Osteoblast (primary cell): ENCODE measurements around the gene LIPC. TPM values are rescaled to one million over a fixed set of nuclear protein-coding genes. Genes with fewer than 3 reads are reported as not detected.

Experiments
- DNase-seq: peaks from one replicate; pipeline ENCODE4 v3.0.0; 2011; ENCODE audit warnings: low spot score, mixed read lengths; ENCODE audit not compliant: insufficient read length; ENCODE audit errors: missing footprints
- H2AFZ ChIP-seq: 2 replicates; pipeline ENCODE4 v1.6.0; 2011; ENCODE audit warnings: mild to moderate bottlenecking, low read length
- H3K27ac ChIP-seq: 2 replicates; pipeline ENCODE4 v1.5.1; 2011; ENCODE audit warnings: mild to moderate bottlenecking, low read depth, low read length, moderate library complexity
- H3K27me3 ChIP-seq: 2 replicates; pipeline ENCODE4 v1.6.0; 2012; ENCODE audit warnings: mild to moderate bottlenecking, control low read depth, inconsistent platforms, low read length, moderate library complexity; ENCODE audit not compliant: insufficient read depth
- H3K36me3 ChIP-seq: 2 replicates; pipeline ENCODE4 v1.5.1; 2011; ENCODE audit warnings: mild to moderate bottlenecking, low read length, control low read depth, moderate library complexity; ENCODE audit not compliant: insufficient read depth
- H3K4me1 ChIP-seq: 2 replicates; pipeline ENCODE4 v1.5.1; 2011; ENCODE audit warnings: mild to moderate bottlenecking, low read length, control low read depth, moderate library complexity; ENCODE audit not compliant: insufficient read depth
- H3K4me2 ChIP-seq: 2 replicates; pipeline ENCODE4 v1.6.0; 2011; ENCODE audit warnings: mild to moderate bottlenecking, low read length; ENCODE audit not compliant: insufficient read depth
- H3K4me3 ChIP-seq: fragments of 200-600 bp; sonication (generic); 3 replicates; pipeline ENCODE4 v1.5.1; 2012; ENCODE audit warnings: mild to moderate bottlenecking, low read length, inconsistent platforms; ENCODE audit not compliant: insufficient read depth
- H3K79me2 ChIP-seq: 2 replicates; pipeline ENCODE4 v1.6.0; 2012; ENCODE audit warnings: mild to moderate bottlenecking, low read length, control low read depth, inconsistent platforms; ENCODE audit not compliant: insufficient read depth
- H3K9me3 ChIP-seq: 2 replicates; pipeline ENCODE4 v1.5.1; 2011; ENCODE audit warnings: low read depth, low read length, control low read depth
- H4K20me1 ChIP-seq: 2 replicates; pipeline ENCODE4 v1.6.0; 2012; ENCODE audit warnings: mild to moderate bottlenecking, low read length, control low read depth; ENCODE audit not compliant: insufficient read depth
- CTCF ChIP-seq: IDR thresholded peaks from 2 replicates; pipeline ENCODE4 v1.5.1; 2011; ENCODE audit warnings: mild to moderate bottlenecking, low read depth, low read length, moderate library complexity; ENCODE audit errors: extremely low read depth
- total RNA-seq: library from RNA; depleted of rRNA; stranded (reverse); fragments of >200 nt; gene quantifications from 2 replicates; pipeline ENCODE4 v1.2.3, GENCODE V29; 2012

Gene LIPC
- total RNA-seq, 1 donor, result 1.1 TPM

GRCh38 chr15:58534556-58534955 lies 102.8 kb downstream of the LIPC start:
- Histone ChIP-seq H2AFZ (no peak overlapping the region), H3K27me3 (peaks cover 54% of the 10 kb centered on the region), H3K4me1 (peaks cover 2% of the 10 kb centered on the region), H3K4me2 (no peak overlapping the region), H4K20me1 (no peaks in the 10 kb centered on the region), H3K79me2 (no peaks in the 10 kb centered on the region), H3K9me3 (no peaks in the 10 kb centered on the region), H3K27ac (no peak overlapping the region), H3K36me3 (no peaks in the 10 kb centered on the region), H3K4me3 (no peak overlapping the region)
- TF ChIP-seq CTCF, result no peak
- DNase-seq, result no peak

- Histone ChIP-seq H4K20me1 (no peaks in the 10 kb centered on the region), H3K79me2 (no peaks in the 10 kb centered on the region), H3K4me2 (no peak overlapping the region), H3K27me3 (peaks cover 62% of the 10 kb centered on the region), H2AFZ (no peak overlapping the region), H3K27ac (no peak overlapping the region), H3K9me3 (no peaks in the 10 kb centered on the region), H3K4me1 (peaks cover 2% of the 10 kb centered on the region), H3K4me3 (no peak overlapping the region), H3K36me3 (no peaks in the 10 kb centered on the region)
- no peak for DNase-seq
- TF ChIP-seq CTCF, result no peak
These were observed 103.5 kb downstream of the LIPC start for GRCh38 chr15:58535337-58535736.

GRCh38 chr15:58535894-58536293 lies 104.1 kb downstream of the LIPC start:
- Histone ChIP-seq H3K9me3 (no peaks in the 10 kb centered on the region), H3K4me3 (no peak overlapping the region), H3K4me1 (peaks cover 2% of the 10 kb centered on the region), H3K4me2 (no peak overlapping the region), H3K79me2 (no peaks in the 10 kb centered on the region), H3K27ac (no peak overlapping the region), H3K27me3 (peaks cover 66% of the 10 kb centered on the region), H4K20me1 (no peaks in the 10 kb centered on the region), H3K36me3 (no peaks in the 10 kb centered on the region), H2AFZ (no peak overlapping the region)
- no peak for DNase-seq
- TF ChIP-seq CTCF, result no peak

- Histone ChIP-seq H3K27me3 (peaks cover 70% of the 10 kb centered on the region), H3K4me1 (peaks cover 2% of the 10 kb centered on the region), H3K4me3 (no peak overlapping the region), H3K4me2 (no peak overlapping the region), H2AFZ (no peak overlapping the region), H3K36me3 (no peaks in the 10 kb centered on the region), H4K20me1 (no peaks in the 10 kb centered on the region), H3K27ac (no peak overlapping the region), H3K9me3 (no peaks in the 10 kb centered on the region), H3K79me2 (no peaks in the 10 kb centered on the region)
- TF ChIP-seq CTCF, result no peak
- no peak for DNase-seq
These were observed 104.6 kb downstream of the LIPC start for GRCh38 chr15:58536414-58536813.
